Amniotic epithelial cell (primary cell): ENCODE measurements around the gene SIAH3.

Experiments
- DNase-seq: peaks from one replicate; pipeline ENCODE4 v3.0.0-alpha.2; 2010; ENCODE audit warnings: low read depth

The SIAH3 gene

DNA sequence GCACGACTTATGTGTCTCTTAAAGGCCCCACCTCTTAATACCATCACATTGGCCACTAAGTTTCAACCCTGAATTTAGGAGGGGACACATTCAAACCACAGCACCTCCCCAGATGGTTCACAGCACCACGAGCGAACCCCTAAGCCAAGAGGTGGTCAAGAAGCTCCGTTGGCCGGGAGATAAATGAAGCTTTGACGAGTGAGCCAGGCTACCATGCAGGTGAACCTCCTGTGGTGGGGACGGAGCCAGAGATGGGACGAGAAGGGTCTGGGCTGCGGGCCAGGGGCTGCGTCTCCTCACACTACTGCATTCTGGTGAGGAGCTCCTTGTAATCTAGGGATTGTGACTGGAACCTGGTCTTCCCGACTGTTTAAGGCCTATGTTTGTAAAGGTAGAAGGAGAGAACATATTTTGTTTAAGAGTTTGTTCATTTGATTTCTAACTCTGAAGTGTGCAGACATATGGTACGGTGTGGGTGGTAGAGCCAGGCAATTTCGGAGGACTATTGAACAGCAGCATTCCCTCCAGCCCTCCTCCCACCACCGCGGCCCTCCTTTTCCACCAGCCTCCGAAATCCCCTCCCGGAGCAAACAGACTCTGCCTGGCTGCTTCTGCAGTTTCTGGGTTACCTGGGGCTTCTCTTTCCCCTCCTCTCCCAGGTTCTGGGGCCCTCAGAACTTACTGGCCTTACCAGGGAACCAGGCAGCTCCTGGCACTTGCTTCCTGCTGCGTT lies 31.3 kb downstream of the SIAH3 start:
- no peak for DNase-seq

DNA sequence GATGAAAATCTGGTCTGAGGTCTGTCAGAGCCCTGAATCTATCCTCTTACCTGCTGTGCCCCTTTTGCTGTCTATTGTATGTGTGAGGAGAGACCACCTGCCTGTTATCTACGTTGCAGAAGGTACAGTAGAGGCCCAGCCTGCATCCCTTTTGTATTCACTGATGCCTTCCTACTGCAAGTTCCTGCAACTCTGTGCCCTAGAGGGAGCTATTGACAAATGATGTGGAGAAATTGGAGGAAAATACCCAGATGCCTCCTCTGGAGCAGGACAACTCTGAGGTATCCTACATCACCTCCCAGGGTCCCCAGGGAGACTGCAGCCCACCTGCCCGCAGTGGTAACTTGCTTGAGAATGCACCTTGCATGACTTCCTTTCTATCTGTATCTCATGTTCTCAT lies 33.7 kb downstream of the SIAH3 start:
- DNase-seq, result peak; percentile 3

DNA sequence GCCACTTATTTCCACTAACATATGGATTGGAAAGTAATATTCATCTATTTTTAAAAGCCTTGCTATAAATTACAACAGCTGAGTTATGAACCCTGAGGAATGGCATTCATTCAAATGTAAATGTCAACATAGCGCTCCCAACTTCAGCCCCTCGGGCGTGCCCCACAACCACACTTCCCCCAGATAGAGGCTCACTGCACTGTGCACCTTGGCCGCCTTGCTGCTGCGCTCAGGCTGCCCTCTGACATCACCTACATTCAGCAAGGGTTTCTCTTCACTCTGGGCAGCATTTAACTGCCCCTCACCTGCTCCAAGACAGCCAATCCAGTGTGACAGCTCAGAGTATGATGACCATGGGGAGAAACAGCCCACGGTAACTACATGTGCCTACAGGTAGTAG lies 35.1 kb downstream of the SIAH3 start:
- DNase-seq, result no peak

DNA sequence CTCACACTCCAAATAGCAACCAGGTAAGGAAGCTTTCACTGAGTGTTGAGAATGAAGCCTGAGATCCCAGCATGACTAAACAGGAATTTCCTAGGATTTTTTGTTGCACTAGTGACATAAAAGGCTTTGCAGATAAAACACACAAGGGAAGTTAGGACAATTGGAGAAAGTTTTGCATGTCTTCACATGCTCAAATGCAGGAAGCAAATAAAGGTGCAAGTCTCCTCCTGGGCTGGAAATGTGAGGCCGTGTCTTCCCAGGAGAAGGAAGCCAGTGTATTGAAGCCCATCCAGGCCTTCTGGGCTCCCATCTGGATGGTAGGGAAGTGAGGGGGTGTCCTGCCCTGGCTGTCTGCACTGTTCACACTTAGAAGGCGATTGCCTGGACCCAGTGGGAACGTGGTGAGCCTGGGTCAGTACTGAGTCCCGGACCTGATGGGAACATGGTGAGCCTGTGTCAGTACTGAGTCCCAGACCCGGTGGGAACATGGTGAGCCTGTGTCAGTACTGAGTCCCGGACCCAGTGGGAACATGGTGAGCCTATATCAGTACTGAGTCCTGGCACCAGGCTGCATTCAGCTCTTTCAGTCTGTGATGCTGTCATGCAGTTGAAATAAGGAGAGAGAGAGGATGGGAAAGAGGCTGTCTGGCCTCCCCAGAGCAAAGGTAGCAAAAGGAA lies 38.7 kb downstream of the SIAH3 start:
- no peak for DNase-seq

DNA sequence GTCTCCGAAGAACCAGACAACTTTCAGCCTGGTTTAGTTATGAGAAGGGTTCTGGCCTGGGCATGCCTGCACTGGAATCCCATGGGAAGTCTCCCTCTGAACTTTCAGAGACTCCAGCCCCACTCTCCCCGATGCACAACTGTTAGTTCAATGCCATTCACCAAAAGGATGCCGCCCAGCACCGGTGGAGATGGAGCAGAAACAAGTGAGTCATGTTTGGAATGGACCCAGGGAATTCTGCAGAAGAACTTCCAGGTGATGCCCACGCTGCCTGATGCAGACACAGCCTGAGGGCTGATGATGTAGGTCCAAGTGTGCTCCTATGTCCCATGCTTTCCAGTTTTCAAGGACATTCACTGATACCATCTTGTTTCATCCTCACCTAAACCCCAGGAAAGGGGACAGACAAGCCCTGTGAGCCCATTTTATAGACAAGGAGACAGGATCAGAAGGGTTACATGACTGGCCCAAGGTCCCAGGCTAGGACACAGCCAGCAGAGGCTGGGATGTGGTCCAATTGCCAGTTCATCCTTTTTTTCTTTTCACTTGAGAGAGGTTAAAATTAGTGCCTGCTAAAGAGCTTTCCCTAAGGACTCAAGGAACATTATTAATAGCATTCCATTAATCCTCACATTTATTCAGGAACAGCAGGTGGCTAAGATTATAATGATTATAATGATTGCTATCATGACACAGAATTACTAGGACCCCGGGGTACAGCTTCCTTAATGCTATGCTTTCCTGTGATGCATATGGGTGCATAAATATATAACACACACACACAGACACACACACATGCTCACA lies 39.5 kb downstream of the SIAH3 start:
- no peak for DNase-seq

DNA sequence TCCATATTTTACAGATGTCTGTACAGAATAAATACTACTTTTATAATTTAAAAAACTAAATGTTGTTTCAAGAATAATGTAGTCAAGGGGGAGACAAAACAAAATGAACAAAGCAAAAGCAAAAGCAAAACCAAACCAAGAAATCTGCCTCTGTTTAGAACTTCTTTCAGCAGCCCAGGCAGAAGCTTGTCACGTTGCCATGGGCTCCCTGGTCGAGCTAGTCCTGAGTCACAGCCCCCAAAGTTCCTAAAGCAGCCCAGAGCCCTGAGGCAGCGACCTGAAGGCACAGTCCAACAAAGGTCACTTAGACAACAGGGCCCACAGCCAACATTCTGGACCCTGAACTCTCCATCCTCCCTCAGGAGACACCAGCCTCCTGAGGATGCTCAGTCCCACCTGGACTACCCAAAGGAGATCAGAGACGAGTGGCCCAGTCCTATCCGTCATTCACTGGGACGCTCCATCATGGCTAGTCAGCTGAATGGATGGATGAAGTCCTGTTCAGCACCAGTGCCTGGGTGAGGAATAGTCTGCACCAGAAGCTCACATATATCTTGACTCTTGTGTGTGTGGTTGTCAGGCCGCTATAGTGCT lies 41.7 kb downstream of the SIAH3 start:
- no peak for DNase-seq

DNA sequence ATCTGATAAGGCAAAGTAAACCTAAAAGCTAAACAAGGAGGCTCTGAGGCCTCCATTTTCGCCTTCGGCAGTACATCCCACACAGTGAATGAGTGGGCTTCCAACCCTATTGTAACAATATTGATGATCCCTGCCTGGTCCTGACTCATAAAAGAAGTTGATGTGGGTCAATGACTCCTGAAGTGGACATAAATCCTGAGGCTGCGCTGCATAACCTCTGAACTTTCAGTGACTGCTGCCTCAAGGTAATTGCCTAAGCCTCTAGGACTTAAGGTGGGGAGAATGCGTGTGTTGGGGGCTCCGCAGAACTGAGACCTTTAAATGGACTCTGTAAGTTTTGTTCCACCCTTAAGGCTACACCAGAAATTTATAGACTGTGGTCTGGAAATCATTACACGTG lies 42.6 kb downstream of the SIAH3 start:
- no peak for DNase-seq

DNA sequence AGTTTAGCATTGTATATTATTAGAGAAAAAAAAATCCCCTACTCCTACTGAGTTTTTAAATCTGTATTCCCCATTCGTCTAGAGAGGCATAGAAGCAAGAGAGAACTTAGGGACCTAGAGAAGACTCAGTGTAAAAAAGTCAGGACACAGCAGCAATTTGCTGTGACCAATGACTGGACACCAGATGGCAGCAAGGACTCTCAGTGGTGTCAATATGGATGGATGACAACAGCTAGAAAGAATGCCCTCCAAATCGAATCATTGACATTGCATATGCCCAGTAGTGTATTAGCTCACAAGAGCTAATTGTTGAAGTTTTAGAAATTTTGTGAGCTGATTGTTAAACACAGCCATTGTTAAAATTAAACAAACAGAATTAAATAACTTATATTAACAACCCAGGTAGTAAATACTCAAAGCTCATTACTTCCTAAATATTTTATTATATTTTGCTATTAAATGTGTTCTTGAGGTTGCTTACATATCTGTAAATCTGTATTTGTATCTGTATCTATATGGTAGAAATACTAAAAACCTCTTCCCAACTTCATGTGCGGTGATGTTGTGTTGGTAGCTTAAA lies 43.9 kb downstream of the SIAH3 start:
- peak; percentile 19 for DNase-seq

DNA sequence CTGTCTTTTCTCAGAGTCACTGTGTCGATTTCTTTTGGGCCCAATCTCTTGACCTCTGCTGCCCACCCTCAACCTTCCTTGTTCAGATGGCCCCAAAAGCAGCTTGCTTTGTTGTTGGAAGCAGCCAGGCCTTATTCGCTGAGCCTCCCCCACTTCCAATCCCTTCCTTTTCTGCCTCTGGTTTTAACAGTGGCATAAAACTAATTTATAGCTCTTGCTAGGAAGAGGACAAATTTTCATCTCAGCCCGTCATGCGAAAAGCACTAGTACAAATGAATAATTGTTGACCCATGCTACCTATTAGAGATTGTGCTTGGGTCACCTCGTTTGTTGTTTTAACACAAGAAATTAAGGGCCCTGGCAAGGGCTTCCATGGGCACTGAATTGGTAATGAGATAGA lies 51.1 kb downstream of the SIAH3 start:
- no peak for DNase-seq

DNA sequence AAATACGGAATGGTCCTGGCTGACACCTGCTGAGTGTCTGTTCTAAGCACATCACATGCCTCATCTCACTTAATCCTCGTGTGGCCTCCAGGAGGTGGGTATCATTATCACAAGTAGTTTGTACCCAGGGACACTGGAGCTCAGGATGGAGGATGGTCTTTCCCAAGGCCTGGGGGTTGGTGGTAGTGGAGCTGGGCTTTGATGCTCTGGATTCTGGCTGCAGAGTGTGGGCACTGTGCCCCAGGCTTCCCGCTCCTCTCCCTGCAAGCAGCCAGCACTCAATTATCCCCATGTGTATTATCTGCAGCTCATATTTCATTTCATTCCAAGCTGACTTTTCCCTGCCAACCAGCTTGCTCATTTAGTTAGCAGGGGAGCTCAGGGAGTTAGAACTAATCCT lies 52.1 kb downstream of the SIAH3 start:
- DNase-seq, result no peak

DNA sequence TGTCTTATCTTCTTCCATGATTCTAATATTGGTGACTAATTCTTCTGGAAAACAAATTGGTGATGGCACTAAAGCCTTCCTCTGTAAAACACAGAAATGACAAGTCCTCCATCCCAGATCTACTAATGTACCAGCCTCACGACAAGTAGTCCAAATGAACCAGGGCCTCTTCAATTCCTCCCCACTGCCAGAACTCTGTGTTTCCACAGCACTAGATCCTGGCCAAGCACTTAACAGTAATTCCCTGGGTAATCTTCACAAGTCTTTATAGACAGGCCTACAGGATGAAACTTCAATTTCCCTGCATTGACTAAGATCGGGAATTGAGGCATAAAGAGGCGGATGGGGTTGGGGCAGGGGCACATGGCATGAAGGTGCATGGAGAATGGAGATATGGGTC lies 52.7 kb downstream of the SIAH3 start:
- no peak for DNase-seq

DNA sequence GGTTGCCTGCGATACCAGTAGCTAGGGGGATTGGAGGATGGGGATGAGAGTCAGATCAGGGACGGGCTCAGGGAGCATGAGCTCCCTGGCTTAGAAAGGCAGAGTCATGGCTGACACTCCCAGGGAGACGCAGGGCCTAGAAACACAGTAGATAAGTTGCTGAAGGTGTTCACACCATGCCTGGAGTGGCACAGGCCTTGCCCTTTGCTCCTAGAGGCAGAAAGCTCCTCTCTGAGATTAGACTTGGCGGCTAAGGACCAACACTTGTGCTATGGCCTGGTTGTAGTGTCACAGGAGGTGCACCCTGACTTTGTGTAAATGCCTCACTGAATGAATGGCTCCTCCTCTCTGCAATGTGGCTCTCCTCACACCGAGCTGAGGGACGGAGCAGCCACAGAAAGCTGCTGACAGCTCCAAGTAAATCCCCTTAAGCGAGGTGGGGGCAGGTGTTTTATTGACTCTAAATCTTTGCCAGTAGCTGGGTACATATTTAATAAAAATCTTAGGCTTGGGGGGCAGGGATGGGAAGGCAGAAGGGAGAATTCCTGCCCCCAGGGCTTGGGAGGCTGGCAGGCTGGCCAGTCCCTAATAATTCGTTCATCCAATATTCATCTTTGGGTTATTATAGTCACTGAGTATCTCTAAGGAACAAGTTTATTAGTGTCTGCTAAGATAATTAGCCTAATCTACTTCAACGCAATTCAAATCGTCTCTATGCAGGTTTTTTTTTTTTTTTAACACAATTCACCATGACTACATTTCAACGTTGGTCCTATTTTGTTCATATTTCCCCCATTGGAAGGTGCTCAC lies 54.9 kb downstream of the SIAH3 start:
- no peak for DNase-seq

DNA sequence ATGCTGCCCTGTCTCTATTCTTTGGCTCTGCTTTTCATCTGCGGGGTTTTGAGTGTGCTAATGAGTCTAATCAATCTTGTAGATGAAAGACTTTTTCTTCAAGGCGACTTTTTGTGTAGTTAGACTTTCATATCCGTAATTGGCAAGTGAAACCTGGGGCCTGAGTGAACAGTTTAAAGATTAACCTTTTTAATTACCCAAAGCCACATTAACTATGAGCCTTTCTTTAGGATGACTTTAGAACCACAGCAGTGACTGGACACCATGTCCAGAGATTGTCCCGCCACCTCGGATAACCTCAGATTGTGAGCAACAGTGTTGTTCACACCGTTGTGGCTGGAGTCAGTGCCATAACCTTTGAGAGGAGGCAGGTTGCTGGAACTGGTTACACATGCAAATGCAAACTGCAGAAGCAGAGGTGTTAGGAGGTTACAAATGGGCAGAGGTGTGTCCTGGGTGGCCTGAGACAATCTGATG lies 58.7 kb downstream of the SIAH3 start:
- no peak for DNase-seq

DNA sequence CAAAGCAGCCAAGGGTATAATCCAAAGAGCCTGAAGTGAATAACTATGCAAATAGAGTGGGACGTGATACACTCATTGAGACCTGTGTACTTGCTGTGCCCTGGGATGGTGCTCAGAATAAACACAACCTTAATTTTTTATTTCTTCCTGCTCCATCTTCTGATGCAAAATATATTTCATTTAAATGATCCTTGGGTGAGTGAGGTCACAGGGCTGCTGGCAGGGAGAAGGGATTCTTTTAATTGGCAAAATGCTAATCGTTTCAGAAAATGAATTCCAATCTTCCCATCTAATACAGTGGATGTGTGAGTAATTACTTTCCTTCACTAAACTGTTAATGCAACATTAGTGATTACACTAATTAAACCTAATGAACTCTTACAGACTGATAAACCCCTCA lies 63.5 kb downstream of the SIAH3 start:
- no peak for DNase-seq

DNA sequence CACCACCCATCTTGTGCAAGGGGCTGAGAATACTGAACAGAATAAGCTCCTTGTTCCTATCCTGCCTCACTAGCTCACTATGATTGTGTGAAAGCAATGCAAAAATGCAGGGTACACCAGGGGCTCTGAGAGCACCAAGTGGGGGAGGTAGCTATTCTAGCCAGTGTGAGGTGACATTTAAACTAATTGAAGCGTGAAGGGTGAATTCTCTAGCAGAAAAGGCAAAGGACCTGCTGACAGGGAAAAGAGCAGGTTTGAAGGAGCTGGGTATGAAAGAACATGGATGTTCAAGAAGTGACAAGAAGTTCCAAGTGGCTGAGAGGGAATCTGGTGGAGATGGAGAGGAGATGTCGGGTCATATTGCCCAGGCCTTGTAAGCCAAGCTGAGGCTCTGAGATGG lies 64.2 kb downstream of the SIAH3 start:
- no peak for DNase-seq

DNA sequence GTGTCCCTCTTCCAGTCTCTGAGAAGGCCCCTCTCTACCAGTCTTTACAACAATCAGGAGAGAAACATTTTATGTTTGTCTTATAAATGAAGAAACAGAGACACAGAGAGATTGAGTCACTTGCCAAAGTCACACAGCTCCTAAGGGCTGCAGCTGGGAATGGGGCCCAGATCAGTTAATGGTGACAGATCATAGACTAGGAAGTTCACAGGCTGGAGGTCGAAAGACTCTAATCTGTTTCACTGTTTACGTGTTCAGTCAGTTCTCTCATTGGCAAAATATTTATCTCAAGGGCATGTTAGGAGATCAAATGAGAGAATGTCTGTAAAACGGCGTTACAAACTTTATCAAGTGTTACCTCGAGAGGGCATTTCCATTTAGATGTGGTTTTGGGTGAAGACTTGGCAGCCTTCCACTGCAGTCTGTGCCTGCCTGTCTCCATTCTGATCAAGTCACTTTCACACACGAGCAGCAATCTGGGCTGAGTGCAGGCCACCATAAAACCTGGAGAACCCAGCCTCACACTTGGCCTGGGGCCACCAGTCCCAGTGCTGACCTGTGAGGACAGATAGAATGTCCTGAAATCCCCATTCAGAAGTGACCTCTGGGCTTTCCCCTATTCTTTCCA lies 65.1 kb downstream of the SIAH3 start:
- no peak for DNase-seq

DNA sequence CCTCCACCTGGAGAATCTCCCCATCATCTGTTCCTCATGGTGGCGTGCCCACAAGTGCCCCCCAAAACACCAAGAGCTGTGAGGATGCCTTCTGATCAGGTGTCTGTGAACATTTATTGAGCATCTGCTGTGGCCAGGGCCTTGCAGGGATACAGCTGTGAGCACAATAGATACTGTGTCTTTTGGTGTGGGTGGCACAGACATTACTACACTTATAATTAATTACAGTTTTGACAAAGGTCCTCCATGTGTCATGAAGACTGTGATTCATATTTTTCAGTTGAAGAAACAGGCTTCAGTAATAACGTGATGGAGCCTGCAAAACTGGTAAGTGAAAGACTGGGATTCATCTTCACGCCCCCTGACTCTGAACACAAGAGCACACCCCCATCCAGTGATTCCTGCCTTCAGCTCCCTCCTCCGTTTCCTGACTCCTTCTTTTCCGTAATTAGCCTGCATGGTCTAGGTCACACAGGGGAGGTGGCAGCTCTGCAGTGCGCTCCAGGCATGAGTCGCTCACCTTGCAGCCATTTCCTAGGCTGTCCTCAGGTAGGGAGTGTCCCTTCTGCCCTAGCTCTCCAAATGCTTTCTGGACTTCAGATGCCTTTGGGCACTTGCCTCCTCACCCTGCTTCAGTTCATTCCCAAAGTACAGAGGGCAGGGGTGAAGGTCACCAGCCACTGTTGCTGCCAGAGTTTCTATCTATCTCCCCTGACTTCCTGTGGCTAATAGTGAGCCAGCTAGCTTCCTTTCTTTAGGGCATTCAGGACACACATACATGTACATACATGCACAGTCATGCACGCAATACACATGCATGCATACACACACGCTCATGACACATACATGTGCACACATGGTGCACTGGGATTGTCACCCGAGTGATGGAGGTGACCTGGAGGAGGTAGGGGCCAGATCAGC lies 66.5 kb downstream of the SIAH3 start:
- no peak for DNase-seq

DNA sequence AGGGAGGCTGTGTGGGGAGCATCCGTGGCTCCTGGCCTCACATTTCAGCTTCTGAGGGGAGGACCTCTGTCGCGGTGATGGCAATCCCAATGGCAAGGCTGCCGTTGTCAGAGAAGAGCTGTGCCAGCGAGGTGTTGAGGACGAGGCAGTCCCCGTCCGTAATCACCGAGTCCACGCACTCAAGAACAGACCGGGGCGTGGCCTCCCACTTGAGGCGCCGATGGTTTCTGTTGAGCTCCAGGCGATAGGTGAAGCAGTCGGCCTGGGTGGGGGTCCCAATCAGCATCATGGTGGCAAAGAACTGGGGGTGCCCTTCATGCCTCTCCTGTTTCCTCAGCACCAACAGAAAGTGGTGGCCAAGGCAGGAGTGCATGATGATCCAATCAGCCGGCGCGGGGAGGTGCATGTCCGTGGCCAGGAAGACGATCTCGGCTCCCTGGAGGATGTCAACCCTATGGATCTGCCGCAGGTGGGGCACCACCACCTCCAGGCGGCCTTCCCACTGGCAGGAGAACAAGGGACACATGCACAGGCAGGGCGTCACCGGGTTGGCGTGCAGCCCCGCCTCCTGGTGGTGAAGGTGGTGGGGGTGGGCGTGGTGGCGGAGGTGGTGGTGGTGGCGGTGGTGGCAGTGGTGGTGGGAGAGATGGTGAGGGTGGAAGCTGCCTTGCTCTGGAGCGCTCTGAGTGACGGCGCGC lies 68.1 kb downstream of the SIAH3 start:
- DNase-seq, result no peak
